ENCODE measurements around the gene PPP1R7.

Gene PPP1R7

DNA sequence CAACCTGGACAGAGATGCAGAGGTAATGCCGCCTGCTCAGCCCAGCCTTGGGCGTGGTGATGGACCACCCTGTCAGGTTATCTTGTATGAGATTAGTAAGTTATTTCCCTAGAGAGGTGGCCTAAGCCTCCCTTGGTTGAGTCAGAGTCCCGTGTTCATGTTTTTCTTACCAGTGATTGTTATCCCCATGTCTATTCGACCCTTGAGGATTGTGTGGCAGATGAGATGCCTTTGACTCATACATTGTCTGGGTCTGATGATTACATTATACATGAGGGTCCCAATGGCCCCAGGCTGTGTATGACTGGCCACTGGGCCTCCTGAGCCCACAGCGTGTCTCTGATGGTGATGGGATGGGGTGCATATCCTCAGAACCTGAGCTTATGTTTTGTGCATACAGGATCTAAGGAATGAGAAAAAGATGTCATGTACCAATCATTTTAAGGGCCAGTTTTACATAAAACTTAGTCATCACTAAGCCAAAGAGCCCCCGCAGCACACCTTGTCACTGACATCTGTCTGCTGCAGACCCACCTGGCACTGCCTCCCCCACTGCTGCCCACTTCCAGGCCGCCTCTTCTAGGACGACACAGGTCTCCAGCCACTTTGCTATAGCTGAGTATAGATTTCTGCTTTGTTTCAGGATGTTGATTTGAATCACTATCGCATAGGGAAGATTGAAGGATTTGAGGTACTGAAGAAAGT, 7.7 kb downstream of the PPP1R7 start:
- TF ChIP-seq, protein P1, sequence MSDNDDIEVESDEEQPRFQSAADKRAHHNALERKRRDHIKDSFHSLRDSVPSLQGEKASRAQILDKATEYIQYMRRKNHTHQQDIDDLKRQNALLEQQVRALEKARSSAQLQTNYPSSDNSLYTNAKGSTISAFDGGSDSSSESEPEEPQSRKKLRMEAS (IDR thresholded peaks at IDR 0.05; ENCODE audit: low read depth, low read length) = no peak
- TF ChIP-seq, protein P2, sequence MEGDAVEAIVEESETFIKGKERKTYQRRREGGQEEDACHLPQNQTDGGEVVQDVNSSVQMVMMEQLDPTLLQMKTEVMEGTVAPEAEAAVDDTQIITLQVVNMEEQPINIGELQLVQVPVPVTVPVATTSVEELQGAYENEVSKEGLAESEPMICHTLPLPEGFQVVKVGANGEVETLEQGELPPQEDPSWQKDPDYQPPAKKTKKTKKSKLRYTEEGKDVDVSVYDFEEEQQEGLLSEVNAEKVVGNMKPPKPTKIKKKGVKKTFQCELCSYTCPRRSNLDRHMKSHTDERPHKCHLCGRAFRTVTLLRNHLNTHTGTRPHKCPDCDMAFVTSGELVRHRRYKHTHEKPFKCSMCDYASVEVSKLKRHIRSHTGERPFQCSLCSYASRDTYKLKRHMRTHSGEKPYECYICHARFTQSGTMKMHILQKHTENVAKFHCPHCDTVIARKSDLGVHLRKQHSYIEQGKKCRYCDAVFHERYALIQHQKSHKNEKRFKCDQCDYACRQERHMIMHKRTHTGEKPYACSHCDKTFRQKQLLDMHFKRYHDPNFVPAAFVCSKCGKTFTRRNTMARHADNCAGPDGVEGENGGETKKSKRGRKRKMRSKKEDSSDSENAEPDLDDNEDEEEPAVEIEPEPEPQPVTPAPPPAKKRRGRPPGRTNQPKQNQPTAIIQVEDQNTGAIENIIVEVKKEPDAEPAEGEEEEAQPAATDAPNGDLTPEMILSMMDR (IDR thresholded peaks at IDR 0.05; ENCODE audit: low read depth, low read length) = no peak
- no peak for TF ChIP-seq MYC (IDR thresholded peaks at IDR 0.05; ENCODE audit: low read depth, low read length)
- H3K4me3 ChIP-seq (ENCODE audit: low read depth, low read length) = no peak overlapping the region
- DNase-seq (ENCODE audit: low read depth) = no peak

DNA sequence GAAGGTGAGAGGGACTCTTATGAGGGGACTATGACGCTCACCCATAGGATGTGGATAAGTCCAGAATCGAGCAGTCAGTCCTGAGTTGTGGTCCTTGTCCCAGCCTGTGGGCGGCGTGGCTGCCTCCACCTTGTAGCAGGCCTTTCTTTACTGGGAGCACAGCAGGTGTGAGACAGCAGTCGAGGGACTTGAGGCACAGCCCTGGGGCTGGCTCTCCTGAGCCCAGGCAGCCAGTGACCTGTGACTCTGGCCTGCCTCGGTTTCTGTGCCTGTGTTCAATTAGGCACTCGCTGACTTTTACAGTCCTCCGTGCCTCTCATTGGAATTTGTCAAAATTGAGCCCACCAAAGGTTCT, 8.3 kb downstream of the PPP1R7 start:
- no peak overlapping the region for H3K4me3 ChIP-seq (ENCODE audit: low read depth, low read length)
- TF ChIP-seq POLR2A (IDR thresholded peaks at IDR 0.05; ENCODE audit: extremely low read depth, insufficient read length) (no peak), MYC (IDR thresholded peaks at IDR 0.05; ENCODE audit: low read depth, low read length) (no peak)
- TF ChIP-seq, protein P2 (IDR thresholded peaks at IDR 0.05; ENCODE audit: low read depth, low read length) = no peak
- TF ChIP-seq, protein P1 (IDR thresholded peaks at IDR 0.05; ENCODE audit: low read depth, low read length) = no peak
- no peak for DNase-seq (ENCODE audit: low read depth)

DNA sequence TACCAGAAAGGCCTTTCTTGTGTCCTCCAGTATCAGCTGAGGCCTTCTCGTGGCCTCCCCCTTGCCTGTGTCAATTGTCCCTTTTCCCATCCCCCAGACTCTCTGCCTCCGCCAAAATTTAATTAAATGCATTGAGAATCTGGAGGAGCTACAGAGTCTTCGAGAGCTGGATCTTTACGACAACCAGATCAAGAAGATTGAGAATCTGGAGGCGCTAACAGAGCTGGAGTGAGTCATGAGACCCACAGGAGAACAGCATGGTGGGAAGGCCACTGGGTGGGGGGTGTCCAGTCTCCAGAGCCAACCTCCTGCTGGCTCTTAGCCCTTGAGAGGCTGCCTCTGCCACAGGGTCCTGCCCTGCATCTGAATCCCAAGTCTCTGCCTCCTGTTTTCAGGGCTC, 8.8 kb downstream of the PPP1R7 start:
- no peak overlapping the region for H3K4me3 ChIP-seq (ENCODE audit: low read depth, low read length)
- TF ChIP-seq, protein P2 (IDR thresholded peaks at IDR 0.05; ENCODE audit: low read depth, low read length) = no peak
- TF ChIP-seq, protein P1 (IDR thresholded peaks at IDR 0.05; ENCODE audit: low read depth, low read length) = no peak
- TF ChIP-seq POLR2A (IDR thresholded peaks at IDR 0.05; ENCODE audit: extremely low read depth, insufficient read length) = no peak
- no peak for TF ChIP-seq MYC (IDR thresholded peaks at IDR 0.05; ENCODE audit: low read depth, low read length)

DNA sequence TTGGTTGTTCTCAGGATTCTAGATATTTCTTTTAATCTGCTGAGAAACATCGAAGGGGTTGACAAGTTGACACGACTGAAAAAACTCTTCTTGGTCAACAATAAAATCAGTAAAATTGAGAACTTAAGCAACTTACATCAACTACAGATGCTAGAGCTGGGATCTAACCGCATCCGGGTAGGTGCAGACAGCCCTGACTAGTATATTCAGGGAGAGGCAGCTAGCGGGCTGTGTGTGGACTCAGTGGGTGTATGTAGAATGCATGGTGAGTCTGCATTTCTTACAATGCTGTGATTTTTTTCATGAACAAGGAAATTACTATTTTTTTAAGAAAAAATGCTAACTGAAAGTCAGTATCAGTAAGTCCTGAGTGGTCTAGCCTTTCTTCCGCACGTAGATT, 10.1 kb downstream of the PPP1R7 start:
- no peak for DNase-seq (ENCODE audit: low read depth)
- H3K4me3 ChIP-seq (ENCODE audit: low read depth, low read length) = no peak overlapping the region
- TF ChIP-seq, protein P2 (IDR thresholded peaks at IDR 0.05; ENCODE audit: low read depth, low read length) = no peak
- TF ChIP-seq POLR2A (IDR thresholded peaks at IDR 0.05; ENCODE audit: extremely low read depth, insufficient read length) = no peak
- TF ChIP-seq, protein P1 (IDR thresholded peaks at IDR 0.05; ENCODE audit: low read depth, low read length) = no peak
- TF ChIP-seq MYC (IDR thresholded peaks at IDR 0.05; ENCODE audit: low read depth, low read length) = no peak

More for the DNA sequence above, 8.8 kb downstream of the PPP1R7 start:
- DNase-seq (ENCODE audit: low read depth) = no peak

DNA sequence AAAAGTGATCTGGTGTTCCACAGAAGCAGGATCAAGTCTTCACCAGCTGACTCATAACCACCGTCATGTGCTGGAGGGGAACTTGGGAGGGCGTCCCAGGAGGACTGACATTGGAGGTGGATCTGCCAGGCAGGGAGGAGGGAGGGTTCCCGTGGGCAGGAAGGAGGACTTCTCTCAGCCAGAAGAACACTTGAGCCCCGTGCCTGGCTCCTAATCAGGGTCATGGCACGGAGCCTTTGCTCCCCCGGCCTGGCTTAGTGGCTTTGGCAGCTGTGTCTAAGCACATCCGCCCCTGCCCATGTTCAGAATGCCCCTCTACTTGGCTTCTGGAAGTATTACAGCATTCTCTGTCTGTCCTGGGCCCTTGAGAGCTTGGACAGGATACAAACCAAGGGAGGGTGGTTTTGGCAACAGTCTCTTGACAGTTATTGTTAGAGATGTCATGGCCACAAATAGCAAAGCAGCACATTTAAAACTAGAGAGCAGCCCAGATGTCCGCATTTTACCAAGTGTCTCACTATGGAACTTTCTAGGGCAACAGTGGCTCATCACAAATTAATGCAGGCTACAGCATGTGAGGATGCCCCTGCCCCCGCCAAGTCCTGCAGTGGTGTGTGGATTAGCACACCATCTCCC, 11.5 kb downstream of the PPP1R7 start:
- H3K4me3 ChIP-seq (ENCODE audit: low read depth, low read length) = no peak overlapping the region
- DNase-seq (ENCODE audit: low read depth) = peak; percentile 60
- no peak for TF ChIP-seq POLR2A (IDR thresholded peaks at IDR 0.05; ENCODE audit: extremely low read depth, insufficient read length)
- TF ChIP-seq, protein P1 (IDR thresholded peaks at IDR 0.05; ENCODE audit: low read depth, low read length) = no peak
- no peak for TF ChIP-seq MYC (IDR thresholded peaks at IDR 0.05; ENCODE audit: low read depth, low read length)
- TF ChIP-seq, protein P2 (IDR thresholded peaks at IDR 0.05; ENCODE audit: low read depth, low read length) = no peak

Data from NB4 (cell line).